Left lung (tissue), 10 donors: ENCODE measurements around the gene SPRING1. TPM values are rescaled to one million over a fixed set of nuclear protein-coding genes. Genes with fewer than 3 reads are reported as not detected.
A peak's percentile ranks its signal among the peaks of the same experiment; 100 is the strongest.

Experiments used
- ATAC-seq: fragments of 200-7000 bp; cut with Tn5 transposase; one replicate; pipeline ENCODE4 v1.9.1; 2020; ENCODE audit warnings: moderate library complexity
- DNase-seq, 4 donors: peaks; one replicate each; pipeline ENCODE4 v3.0.0-alpha.2; 2013 to 2020
- H3K27ac ChIP-seq, 2 donors: fragments of 200-600 bp; sonication (generic) in 1 of 2; one replicate each; pipeline versions ENCODE4 v1.5.0 to v1.8.0; 2020 to 2021
- H3K27me3 ChIP-seq, 2 donors: fragments of 200-600 bp; sonication (generic) in 1 of 2; one replicate each; pipeline versions ENCODE4 v1.5.0 to v1.8.0; 2020 to 2021
- H3K36me3 ChIP-seq, 2 donors: fragments of 200-600 bp; sonication (generic) in 1 of 2; one replicate each; pipeline versions ENCODE4 v1.5.0 to v1.8.0; 2020 to 2021
- H3K4me1 ChIP-seq, 2 donors: fragments of 200-600 bp; one replicate each; pipeline ENCODE4 v1.8.0; 2021
- H3K4me3 ChIP-seq, 2 donors: fragments of 200-600 bp; sonication (generic) in 1 of 2; one replicate each; pipeline versions ENCODE4 v1.5.0 to v1.8.0; 2020 to 2021; ENCODE audit warnings: mild to moderate bottlenecking in 1 of 2
- H3K9me3 ChIP-seq, 2 donors: fragments of 200-600 bp; sonication (generic) in 1 of 2; one replicate each; pipeline versions ENCODE4 v1.5.0 to v1.8.0; 2020 to 2021
- CTCF ChIP-seq, 2 donors: fragments of 200-600 bp; sonication (generic) in 1 of 2; IDR thresholded peaks; one replicate each; pipeline versions ENCODE4 v1.5.0 to v1.8.0; 2021; ENCODE audit warnings: antibody characterized with exemption in 2 of 2
- intact Hi-C, 2 donors: fragments of 100-400 bp; cut with DNase I; formaldehyde crosslinking; loops; one replicate each; pipeline versions ENCODE4 v1.11.2 to v1.14.2; 2022
- polyA plus RNA-seq, 6 donors: library from polyadenylated mRNA; unstranded; fragments of 120-200 nt; gene quantifications; one replicate each; pipeline ENCODE4 v1.2.1, GENCODE V29; 2013; ENCODE audit not compliant: insufficient read length in 6 of 6
- total RNA-seq, 2 donors: library from RNA; stranded (reverse); fragmentation: NEBNext Ultra II Directional; extraction: Animal tissue kit (Norgen Biotek cat#: 25700); gene quantifications; one replicate each; pipeline ENCODE4 v1.2.1, GENCODE V29; 2021
- donor health status: DM: no; HTN: yes; CAD: no.
- donor health status: DM: no; HTN: no; CAD: no.

The SPRING1 gene
- total and polyA plus RNA-seq, 8 donors, result 20.7 to 90.5 (median 31.1) TPM

GRCh38 chr12:116703214-116703795, 34.6 kb downstream of the SPRING1 start:
- ATAC-seq (peak; percentile 94), DNase-seq (peak in 2 of 4 donors; percentile 60 to 64)
- Histone ChIP-seq H3K27me3 (no peaks in the 10 kb centered on the region), H3K4me3 (no peak overlapping the region), H3K36me3 (no peaks in the 10 kb centered on the region), H3K9me3 (no peaks in the 10 kb centered on the region), H3K4me1 (peaks cover 0 to 6% of the 10 kb centered on the region in 2 donors), H3K27ac (no peak overlapping the region)
- peak; percentile 92 to 93 for TF ChIP-seq CTCF (IDR thresholded peaks at IDR 0.05)
- intact Hi-C loops, result loop anchor here in 1 of 2 donors (10.0 kb wide), 1 partner anchor 451 kb away; no protein-coding TSS in a partner anchor

DNA sequence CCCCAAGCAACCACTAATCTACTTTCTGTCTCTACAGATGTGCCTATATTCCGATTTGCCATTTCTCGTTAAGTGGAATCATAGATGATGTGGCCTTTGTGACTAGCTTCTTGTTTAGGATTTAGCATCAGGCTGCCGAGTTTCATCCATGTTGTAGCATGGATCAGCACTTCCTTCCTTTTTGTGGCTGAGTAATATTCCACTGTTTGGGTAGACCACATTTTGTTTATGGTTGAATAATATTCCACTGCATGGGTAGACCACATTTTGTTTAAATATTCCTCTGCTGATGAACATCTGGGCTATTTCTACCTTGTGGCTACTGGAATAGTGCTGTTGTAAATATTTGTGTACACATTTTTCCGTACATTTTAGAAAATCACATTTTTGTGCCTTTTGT, 36.4 kb downstream of the SPRING1 start:
- H3K4me3 ChIP-seq, result no peak overlapping the region
- peaks cover 0 to 6% of the 10 kb centered on the region in 2 donors for H3K4me1 ChIP-seq
- DNase-seq (no peak), ATAC-seq (no peak)
- intact Hi-C loops, result loop anchor here in 1 of 2 donors (10.0 kb wide), 1 partner anchor 453 kb away; no protein-coding TSS in a partner anchor
- no peaks in the 10 kb centered on the region for H3K27me3 ChIP-seq
- H3K36me3 ChIP-seq, result no peaks in the 10 kb centered on the region
- TF ChIP-seq CTCF (IDR thresholded peaks at IDR 0.05), result no peak
- H3K9me3 ChIP-seq, result no peaks in the 10 kb centered on the region
- H3K27ac ChIP-seq, result no peak overlapping the region

- no peak for ATAC-seq
- TF ChIP-seq CTCF (IDR thresholded peaks at IDR 0.05), result no peak
- intact Hi-C loops, result loop anchor here in 1 of 2 donors (10.0 kb wide), 1 partner anchor 455 kb away; no protein-coding TSS in a partner anchor
Observed at GRCh38 chr12:116700066-116700465, 37.8 kb downstream of the SPRING1 start.

GRCh38 chr12:116698554-116699075, 39.3 kb downstream of the SPRING1 start:
- Histone ChIP-seq H3K27ac (no peak overlapping the region), H3K36me3 (no peaks in the 10 kb centered on the region), H3K4me3 (no peak overlapping the region), H3K9me3 (no peaks in the 10 kb centered on the region), H3K27me3 (peaks cover 4 to 5% of the 10 kb centered on the region in 2 donors), H3K4me1 (peaks cover 3 to 12% of the 10 kb centered on the region in 2 donors)
- TF ChIP-seq CTCF (IDR thresholded peaks at IDR 0.05), result no peak
- ATAC-seq (peak; percentile 6), DNase-seq (no peak)
- intact Hi-C loops, result no loop called here

More at GRCh38 chr12:116700066-116700465, 37.8 kb downstream of the SPRING1 start:
- Histone ChIP-seq H3K27me3 (no peaks in the 10 kb centered on the region), H3K4me3 (no peak overlapping the region), H3K27ac (no peak overlapping the region), H3K4me1 (peaks cover 0 to 6% of the 10 kb centered on the region in 2 donors), H3K9me3 (no peaks in the 10 kb centered on the region), H3K36me3 (no peaks in the 10 kb centered on the region)
- DNase-seq, result no peak

GRCh38 chr12:116698116-116698515, 39.8 kb downstream of the SPRING1 start:
- no peak overlapping the region for H3K4me3 ChIP-seq
- peaks cover 9 to 10% of the 10 kb centered on the region in 2 donors for H3K27me3 ChIP-seq
- H3K4me1 ChIP-seq, result peaks cover 8 to 13% of the 10 kb centered on the region in 2 donors
- ATAC-seq (peak; percentile 70), DNase-seq (peak in 1 of 4 donors; percentile 62)
- H3K9me3 ChIP-seq, result no peaks in the 10 kb centered on the region
- no peaks in the 10 kb centered on the region for H3K36me3 ChIP-seq
- TF ChIP-seq CTCF (IDR thresholded peaks at IDR 0.05), result no peak
- intact Hi-C loops, result no loop called here
- H3K27ac ChIP-seq, result no peak overlapping the region
